Suprapubic skin (tissue), 4 donors: ENCODE data around the gene C16orf89.
"Not testable (repeated sequence)": the region's sequence is repeated elsewhere in the genome, so short reads cannot be mapped to it uniquely, and the experiment has no call there.

ENCODE experiments used
- CTCF ChIP-seq, 2 donors: fragments of 200-600 bp in 1 of 2; fragments of 450-650 bp in 1 of 2; sonication (generic) in 1 of 2; IDR thresholded peaks; one replicate each; pipeline ENCODE4 v1.5.1; 2016 to 2019; ENCODE audit warnings: antibody characterized with exemption in 2 of 2, mild to moderate bottlenecking in 1 of 2, moderate library complexity in 1 of 2
- EP300 ChIP-seq: sonication (generic); formaldehyde crosslinking; IDR thresholded peaks from one replicate; pipeline ENCODE4 v1.6.1; 2017; ENCODE audit warnings: antibody characterized with exemption
- POLR2A ChIP-seq, 2 donors: fragments of 450-650 bp; IDR thresholded peaks; one replicate each; pipeline ENCODE4 v1.6.1; 2017; ENCODE audit warnings: antibody characterized with exemption in 2 of 2, mild to moderate bottlenecking in 2 of 2, moderate library complexity in 2 of 2
- POLR2AphosphoS5 ChIP-seq, 3 donors: sonication (generic); formaldehyde crosslinking; IDR thresholded peaks; one replicate each; pipeline ENCODE4 v1.6.1; 2017; ENCODE audit warnings: antibody characterized with exemption in 3 of 3

DNA sequence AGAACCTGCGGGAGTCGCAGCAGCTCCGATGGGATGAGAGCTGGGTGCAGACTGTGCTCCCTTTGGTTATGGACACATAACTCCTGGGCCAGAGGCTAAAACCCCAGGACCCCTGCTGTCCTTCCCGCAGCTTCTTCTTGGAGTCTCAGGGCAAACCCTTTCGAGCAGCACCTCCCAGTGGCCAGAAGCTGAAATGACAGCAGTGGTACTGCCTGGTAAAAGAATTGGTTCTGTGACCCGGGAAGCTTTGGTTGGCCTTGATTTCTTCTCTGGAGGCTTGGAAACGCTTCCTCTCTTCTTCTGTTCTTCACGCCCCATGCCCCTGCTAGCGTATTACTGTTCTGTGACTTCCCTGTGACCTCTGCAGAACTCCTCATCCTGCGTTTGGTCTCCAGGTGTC, 19.0 kb upstream of the C16orf89 start:
- not testable (repeated sequence) for TF ChIP-seq POLR2A (IDR thresholded peaks at IDR 0.05); POLR2AphosphoS5 (IDR thresholded peaks at IDR 0.05); EP300
- TF ChIP-seq CTCF (IDR thresholded peaks at IDR 0.05), result peak; percentile 17 to 35
